NCI-H524 treated with DMSO at 0.1 percent for 48 hours (cell line): ENCODE measurements around the gene UBFD1.
"Not testable (repeated sequence)": the region's sequence is repeated elsewhere in the genome, so short reads cannot be mapped to it uniquely, and the experiment has no call there.

Source experiments
- DNase-seq: peaks from one replicate; lab custom pipeline; 2025; lab: John Stamatoyannopoulos, UW

UBFD1 gene

DNA sequence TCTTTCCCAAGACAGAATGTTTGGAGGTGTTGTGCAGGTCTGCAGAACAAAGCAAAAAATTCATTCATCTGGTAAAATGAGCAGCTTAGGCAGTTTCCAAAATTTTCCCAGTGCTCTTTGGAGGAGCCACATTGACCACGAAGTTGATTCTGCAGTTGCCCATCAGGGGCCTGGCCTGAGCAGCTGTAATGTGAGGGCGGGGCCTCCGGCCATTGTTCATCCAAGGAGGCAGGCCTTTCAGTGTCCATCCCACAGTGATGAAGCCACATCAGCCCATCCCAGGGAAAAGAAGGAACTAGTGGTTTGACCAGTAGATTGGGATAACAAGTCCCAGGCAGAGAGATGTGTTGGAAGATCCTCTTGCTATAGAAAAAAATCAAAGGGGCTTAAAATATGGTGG lies 10.1 kb downstream of the UBFD1 start:
- no peak for DNase-seq

DNA sequence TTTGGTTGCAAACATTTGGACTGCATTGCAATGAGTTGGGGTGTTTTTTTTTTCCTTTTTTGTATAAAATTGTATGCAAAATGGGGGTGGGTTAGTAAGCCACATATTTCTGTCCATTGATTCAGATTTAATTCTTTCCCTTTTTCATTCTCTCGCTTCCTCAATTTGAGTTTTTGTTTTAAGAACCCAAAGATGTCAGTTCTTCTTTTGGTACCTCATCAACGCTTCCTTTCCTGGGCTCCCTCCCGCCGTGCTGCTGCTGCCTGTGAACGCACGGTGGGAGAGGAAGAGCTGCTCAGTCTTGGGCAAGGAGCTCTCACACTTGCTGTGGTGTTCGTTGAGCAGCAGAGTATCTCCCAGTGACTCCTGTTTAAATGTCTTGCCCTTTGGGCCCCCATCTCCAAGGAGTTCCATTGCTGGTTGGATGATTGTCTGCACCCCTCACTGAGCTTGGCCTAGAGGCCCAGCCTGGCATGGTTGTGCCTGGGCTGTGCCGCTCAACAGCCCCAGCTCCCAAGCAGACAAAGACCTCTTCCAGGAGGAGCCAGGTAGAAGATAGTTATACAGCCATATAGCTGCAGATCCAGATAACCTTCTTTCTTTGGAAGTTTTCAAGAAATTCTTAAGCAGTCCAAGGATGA lies 13.6 kb downstream of the UBFD1 start:
- DNase-seq: no peak

DNA sequence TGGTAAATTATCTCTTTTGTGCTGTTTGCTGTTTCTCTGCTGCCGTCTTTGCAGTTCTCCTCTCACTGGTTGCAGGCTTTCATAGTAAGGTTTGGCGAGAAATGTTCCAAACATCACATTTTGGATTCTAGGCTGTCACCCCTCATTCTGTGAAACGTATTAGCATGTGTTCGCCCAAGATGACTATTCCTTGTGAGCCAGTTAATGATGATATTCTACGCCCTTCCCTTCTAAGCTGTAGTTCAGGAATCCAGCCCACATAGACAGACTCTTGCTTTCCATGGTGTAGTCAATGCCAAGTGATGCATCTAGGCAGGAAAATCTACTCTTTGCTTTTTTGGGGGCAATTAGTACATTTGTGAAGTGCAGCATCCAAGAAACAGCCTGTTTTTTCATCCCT lies 14.4 kb downstream of the UBFD1 start:
- no peak for DNase-seq

DNA sequence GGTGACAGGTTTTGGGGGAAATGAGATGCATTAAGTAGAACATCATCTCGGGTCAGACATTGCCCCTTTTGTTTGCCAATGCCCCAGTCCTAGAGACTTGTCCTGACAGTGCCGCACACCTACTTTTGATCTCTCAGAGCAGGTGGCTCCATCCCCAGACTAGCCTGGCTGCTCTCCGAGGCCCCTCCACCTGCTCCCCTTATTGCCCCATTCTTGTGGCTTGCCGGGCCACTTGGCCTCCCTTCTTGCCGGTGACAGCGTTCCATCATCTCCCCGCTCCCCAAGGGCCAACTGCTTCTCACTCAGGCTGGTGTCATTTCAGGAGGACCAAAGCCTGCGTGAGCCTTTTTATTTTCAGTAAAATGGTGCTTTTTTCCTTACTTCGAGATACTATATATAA lies 14.9 kb downstream of the UBFD1 start:
- no peak for DNase-seq

DNA sequence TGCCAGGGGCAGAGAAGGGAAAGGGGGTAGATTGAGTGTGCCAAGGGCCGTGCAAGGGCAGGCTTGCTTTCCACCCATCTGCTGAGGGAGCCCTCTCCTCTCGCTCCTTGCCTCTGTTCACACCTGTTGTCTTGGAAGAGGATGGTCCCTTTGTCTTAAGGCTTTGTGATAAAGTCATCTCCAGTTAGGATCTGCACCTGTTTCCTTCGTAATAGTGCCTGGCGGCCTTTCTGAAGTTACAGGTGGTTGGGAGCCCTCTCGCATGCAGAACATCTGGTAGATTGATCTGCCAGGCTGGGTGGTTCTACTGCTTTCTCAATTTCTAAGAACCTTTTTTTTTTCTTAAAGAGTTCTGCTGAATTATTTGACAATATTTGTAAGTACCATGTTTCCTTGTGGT lies 16.3 kb downstream of the UBFD1 start:
- no peak for DNase-seq

DNA sequence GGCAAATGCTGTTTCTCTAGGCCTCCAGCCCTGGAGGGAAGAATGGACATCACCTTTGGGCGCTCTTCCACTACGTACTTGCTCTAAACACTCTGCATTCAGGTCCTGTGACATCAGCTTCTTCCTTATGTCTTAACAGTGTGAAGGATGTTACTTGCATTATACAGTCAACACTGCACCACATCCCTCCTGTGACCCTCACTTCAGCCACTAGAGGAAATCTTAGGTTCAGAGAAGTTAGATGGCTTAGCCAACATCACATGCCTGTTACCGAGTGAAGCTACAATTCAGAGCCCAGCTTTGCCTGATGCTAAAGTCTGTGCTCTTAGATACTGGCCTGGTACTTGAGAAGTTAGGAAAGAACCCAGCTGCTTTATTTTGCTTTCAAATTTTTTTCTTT lies 18.3 kb downstream of the UBFD1 start:
- DNase-seq: no peak

DNA sequence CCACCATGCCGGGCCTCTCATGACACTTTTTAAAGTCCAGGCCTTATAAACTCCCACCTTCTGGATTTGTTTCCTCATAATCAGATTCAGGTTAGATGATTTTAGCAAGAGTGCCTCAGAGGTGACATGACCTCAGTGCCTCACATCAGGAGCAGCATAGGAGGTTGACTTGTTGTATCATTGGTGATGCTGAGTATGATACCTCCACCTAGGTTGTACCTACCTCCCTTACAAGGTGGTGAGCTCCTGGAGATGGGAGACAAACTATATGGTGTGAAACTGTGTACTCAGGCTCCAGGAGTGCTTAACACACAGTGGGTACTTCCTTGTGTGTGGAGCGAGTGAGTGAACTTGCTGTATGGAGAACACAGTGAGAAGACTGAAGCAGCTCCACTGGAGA lies 20.0 kb downstream of the UBFD1 start:
- DNase-seq: no peak

DNA sequence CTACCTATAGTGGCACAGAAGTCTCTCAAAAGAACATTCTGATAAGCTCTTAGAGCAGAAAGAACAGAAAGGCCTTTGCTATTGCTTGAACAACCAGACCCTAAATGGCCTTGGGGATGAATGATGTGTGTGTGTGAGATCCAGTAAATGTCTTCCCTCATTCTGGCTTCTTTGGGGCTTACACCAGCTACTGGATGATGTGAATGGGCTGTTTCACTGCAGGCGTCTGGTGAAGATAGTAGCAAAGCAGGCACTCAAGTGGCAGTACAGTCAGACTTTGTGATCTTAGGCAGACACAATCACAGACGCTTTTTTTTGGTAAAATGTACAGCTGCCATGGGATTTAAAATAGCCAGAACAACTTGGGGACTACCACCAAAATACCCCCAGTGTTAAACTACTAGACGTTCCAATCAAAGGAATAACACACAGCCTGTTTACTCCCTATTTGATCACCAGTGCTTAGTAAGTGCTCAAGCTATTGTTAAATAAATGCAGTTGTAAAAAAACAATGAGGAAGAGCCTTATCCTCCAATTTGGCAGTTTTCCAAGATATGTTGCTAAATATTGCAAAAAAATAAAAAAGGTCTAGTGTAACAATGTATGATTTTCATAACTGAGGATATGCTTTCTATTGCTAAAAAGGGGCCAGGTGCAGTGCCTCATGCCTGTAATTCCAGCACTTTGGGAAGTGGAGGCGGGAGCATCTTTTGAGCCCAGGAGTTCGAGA lies 20.7 kb downstream of the UBFD1 start:
- DNase-seq: no peak

DNA sequence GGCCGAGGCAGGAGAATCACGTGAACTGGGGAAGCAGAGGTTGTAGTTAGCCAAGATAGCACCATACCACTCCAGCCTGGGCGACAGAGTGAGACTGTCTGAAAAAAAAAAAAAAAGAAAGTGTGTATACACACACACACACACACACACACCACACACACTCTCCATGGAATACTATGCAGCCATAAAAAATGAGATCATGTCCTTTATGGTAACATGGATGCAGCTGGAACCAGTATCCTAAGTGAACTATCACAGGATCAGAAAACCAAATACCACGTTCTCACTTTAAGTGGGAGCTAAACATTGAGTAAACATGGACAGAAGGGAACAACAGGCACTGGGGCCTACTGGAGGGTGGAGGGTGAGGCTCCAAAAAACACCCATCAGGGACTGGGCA lies 21.8 kb downstream of the UBFD1 start:
- no peak for DNase-seq

DNA sequence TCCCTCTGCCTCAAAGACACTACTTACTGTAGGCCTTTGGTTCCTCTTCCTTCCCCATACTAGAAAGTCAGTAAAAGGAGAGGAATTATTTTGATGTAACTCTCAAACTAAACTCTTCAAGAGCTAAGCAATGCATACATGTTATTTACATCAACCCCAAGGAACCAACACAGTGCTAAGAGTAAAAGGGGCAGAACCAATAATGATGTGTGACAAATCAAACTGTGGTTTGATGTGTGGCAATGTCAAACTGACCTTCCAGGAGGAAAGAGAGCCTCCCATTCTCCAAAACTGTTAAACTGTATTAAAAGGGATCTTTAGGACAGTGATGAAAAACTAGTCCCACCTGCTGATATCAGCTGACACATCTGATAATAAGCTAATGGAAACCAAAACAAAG lies 22.9 kb downstream of the UBFD1 start:
- no peak for DNase-seq

DNA sequence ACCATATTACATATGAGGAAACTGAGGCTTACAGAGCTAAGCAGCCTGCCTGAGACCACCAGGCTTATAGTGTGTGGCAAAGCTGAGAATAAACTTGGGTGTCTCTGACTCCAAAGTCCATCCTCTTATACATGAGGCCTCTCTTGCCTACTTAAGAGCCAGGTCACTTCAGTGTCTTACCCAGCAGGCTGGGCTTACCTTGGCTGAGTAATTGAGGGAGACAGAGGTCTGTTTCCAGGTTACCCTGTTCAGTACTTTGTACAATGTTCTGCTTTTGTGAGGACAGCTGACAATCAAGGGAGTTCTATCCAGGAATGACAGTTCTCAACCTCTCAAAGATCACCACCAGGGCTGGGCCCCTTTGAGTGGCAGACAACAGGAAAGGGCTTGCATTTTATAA lies 24.2 kb downstream of the UBFD1 start:
- DNase-seq: no peak

DNA sequence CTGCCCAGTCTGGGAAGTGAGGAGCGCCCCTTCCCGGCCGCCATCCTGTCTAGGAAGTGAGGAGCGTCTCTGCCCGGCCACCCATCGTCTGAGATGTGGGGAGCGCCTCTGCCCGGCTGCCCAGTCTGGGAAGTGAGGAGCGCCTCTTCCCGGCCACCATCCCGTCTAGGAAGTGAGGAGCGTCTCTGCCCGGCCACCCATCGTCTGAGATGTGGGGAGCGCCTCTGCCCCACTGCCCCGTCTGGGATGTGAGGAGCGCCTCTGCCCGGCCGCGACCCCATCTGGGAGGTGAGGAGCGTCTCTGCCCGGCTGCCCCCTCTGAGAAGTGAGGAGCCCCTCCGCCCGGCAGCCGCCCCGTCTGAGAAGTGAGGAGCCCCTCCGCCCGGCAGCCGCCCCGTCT lies 25.7 kb downstream of the UBFD1 start:
- not testable (repeated sequence) for DNase-seq

DNA sequence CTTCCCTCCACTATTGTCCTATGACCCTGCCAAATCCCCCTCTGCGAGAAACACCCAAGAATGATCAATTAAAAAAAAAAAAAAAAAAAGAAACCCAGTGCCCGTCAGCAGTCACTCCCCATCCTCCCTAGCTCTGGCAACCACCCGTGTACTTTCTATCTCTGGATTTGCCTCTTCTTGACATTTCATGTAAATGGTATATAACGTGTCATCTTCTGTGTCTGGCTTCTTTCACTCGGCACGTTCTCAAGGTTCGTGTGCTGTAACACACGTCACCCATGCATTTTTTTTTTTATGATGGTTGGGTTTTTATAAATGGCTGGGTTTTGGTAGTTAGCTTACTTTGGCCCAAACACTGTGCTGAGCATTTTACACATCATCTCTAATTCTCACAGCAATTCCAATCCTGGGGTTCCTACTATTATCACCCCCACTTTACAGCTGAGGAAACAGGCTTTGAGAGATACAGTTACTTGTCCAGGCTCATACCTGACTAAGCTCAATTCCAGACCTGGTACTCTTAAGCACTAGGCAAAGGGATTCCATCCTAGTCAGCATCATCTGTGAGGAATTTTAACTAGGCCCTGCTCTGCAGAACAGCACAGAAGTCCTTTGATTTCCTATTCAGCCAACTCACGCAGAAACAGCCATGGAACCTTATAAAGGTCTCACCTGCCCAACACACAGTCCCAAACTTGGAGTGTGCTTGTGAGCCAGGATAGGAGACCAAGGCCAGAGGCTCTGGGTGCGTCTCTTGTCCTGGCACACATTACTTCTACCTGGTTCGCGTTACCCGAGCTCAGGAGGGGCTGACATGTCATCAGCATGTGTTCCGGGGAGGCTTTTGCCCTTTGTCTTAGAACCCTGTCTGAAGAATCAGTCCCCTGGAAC lies 26.9 kb downstream of the UBFD1 start:
- DNase-seq: no peak

DNA sequence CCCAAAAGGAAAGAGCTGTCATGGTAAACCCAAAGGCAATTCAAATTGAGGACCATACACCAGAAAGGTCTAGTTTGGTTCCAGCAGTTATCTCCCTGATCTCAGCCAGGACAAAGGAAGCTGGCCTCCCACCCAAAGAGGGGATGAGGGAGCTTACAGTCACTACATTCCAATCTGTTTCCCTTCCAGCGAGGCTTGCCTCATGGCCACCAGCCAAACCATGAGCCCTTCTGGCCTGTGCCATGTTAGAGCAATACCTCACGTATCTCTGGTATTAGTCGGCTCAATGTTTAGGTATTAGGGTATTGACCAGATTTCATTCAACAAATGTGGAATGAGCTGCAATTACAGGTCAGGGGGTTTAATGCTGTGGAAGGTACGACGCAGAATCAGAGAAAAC lies 30.2 kb downstream of the UBFD1 start:
- DNase-seq: no peak

DNA sequence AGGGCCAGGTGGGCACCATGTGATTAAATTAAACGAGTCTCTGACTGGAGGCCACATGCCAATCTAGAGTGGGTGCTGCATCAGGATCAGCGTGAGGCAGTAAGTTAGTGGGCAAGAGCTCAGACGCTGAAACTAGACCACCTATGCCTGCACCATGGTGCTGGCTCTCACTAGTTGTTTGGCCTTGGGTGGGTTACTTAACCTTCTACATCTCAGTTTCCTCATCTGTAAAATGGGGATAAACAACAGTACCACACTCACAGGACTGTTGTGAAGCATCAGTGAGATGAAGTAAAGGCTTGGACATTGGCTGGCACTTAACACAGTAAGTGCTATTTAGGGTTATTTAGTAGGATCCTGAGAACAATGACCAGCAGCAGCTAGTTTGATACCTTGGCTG lies 32.7 kb downstream of the UBFD1 start:
- DNase-seq: no peak

DNA sequence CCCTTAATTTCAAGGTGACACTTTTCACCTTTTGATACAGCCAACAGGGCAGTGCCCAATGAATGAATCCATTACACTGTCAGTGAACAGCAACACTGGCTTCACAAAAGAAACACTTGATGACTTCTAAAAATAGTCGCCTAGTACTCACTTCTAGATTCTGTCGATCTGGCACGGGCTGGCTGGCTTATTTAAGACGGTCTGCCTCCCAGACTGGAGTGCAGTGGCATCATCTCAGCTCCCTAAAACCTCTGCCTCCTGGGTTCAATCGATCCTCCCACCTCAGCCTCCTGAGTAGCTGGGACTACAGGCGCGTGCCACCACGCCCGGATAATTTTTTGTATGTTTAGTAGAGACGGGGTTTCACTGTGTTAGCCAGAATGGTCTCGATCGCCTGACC lies 36.7 kb downstream of the UBFD1 start:
- no peak for DNase-seq

DNA sequence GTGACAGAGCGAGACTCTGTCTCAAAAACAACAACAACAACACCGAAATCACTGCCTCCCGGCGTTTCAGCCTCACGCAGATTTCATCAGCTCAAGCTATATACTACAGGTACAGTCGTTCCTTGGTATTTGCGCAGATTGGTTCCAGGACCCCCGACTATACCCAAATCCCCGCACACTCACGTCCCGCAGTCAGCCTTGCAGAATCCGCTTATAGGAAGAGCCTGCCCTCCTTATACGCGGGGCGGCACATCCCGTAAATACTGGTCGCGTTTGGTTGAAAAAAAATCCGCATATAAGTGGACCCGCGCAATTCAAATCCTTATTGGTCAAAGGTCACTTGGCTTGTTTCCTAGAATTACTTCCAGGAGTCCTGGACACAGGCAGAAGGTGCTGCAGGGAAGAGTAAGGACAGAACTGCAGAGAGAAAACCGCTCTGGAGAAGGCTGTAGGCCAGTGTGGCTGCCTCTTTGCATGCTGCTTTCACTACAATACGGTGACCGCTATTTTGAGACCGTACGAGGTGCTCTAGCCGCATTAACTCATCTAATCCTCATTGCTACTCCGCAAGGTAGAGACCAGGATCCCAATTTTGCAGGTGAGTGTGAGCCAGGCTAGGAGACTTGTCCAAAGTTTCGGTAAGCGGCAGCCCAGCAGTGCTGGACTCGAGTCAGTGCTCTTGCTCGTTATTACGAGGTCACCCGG lies 37.9 kb downstream of the UBFD1 start:
- DNase-seq: no peak

DNA sequence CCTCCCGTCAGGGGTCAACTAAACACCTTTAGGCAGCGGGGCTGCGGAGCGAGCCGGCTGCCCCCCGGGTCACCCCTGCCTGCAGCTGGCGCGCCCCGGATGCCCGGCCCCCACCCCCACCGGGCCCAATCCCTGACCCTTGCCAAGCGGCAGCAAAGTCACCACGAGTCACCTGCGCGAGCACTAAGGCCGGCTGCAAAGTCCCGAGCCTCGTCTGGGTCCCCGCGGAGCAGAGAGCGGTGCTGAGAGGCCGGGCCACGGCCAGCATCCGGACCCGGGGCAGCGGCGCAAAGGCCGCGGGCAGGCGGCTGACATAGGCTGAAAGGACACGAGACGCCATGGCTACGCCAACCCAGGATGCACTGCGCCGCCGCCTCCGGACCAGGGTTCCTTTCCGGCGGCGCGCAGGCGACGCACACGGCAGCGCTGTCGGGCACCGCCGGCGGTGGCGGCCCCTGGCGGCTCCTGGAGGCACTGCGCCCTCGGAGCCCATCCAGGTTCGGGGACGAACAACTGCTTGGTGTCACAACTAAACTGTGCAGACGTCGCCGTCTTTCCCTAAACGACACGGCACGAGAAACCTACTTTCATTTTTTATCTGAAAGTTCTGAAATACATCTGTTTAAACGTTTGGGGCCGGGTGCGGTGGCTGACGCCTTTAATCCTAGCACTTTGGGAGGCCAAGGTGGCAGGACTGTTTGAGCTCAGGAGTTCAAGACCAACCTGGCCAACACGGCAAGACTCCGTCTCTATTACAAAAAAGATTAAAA lies 38.6 kb downstream of the UBFD1 start, which contains the start of gene NDUFAB1:
TSS of gene NDUFAB1 (minus strand) at position 366 of the 770 bp plus-strand sequence. CDS start at position 340, 26 bp downstream.
- peak; percentile 32 for DNase-seq

DNA sequence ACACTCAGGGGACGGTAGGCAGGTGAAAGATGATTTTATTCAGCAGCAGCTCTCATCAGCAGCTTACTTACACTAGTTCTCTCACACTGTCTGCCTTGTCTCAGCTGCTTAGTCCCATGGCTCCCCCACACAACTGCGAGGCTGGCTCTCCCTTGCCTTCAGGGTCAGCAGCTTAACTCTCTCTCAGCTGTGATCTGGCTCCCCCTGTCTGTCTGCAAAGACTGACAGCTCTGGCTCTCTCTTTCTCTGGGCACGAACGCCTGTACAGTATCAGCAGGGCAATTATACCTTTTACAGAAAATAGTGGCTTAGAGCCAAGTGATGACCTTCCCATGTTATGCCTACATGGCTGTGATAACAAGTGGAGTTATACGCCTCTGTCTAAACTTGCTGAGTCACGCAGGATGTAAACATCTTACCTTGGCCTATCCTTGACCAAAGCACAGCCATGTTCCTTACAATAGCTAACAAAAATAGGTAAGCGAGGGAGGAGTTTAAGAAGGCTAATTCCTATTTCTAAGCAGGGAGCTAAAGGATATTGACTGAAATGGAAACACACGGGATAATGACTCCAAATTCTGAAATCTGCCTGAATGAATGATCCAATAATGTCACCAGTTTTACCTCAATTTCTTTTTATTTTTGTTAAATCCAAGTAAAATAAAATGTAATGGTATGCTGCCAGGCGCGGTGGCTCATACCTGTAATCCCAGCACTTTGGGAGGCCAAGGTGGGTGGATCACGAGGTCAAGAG lies 39.7 kb downstream of the UBFD1 start:
- DNase-seq: peak; percentile 7

DNA sequence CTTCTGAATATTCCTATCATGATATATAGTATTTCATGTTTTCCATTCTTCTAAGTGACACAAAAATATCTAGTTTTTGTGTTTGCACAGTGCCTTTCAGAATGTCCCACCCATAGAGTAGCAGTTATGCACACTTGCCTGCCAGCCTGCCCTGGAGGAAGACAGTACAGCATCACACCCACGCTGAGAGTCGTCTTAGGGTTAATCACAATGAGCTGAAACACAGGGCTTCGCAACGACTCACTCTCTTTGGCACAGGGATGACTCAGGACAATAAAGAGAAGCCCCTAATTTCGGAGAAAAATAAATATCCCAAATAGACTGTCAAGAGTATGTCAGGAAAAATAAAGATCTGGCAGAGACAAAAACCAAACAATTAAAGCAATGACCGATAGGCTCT lies 50.2 kb downstream of the UBFD1 start:
- DNase-seq: no peak

DNA sequence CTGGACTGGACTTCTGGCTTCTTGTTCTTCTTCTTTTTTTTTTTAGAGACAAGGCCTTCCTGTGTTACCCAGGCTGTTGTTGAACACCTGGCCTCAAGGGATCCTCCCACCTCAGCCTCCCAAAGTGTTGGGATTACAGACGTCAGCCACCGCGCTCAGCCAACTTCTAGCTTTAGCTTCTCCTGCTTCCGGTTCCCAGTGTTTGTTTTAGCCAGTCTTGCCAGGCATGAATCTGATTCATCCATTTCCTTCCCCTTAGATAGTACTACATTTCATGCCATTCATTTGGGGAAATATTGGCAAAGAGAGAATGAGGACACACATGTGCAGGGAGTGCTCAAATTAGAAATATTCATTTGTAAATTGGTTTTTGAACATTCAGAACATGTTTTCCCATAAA lies 50.7 kb downstream of the UBFD1 start:
- DNase-seq: no peak
